Stimulated activated naive B cell treated with anti-CD40 and anti-IgM and Interleukin-4, amounts not matched to agents 10 μg/mL and 1 μg/mL and 100 μg/mL, for 72 hours (primary cell): ENCODE results near the gene KRT13.

Source experiments
- ATAC-seq, 2 donors: fragments of 150-1000 bp; cut with Tn5 transposase; replicated peaks; 2 replicates each; pipeline ENCODE4 v1.10.0; 2021; ENCODE audit warnings: moderate library complexity in 1 of 2
- DNase-seq: peaks from one replicate; pipeline ENCODE4 v3.0.0; 2021
- H3K27ac Mint-ChIP-seq: one replicate; pipeline ENCODE4 v1.8.0; 2022; ENCODE audit warnings: mild to moderate bottlenecking, mixed read lengths
- H3K27me3 Mint-ChIP-seq, 2 donors: one replicate each; pipeline ENCODE4 v1.8.0; 2022; ENCODE audit warnings: mixed read lengths in 2 of 2
- H3K36me3 Mint-ChIP-seq, 2 donors: one replicate each; pipeline ENCODE4 v1.8.0; 2022; ENCODE audit warnings: mixed read lengths in 2 of 2, mild to moderate bottlenecking in 1 of 2
- H3K4me1 Mint-ChIP-seq, 2 donors: one replicate each; pipeline ENCODE4 v1.8.0; 2022; ENCODE audit warnings: mixed read lengths in 2 of 2, mild to moderate bottlenecking in 1 of 2
- H3K4me3 Mint-ChIP-seq, 2 donors: one replicate each; pipeline ENCODE4 v1.8.0; 2022; ENCODE audit warnings: mild to moderate bottlenecking in 2 of 2, mixed read lengths in 2 of 2, moderate library complexity in 1 of 2
- H3K9me3 Mint-ChIP-seq, 2 donors: one replicate each; pipeline ENCODE4 v1.8.0; 2022; ENCODE audit warnings: mixed read lengths in 2 of 2, mild to moderate bottlenecking in 1 of 2

The KRT13 gene

GRCh38 chr17:41504246-41504977, 1.0 kb downstream of the KRT13 start:
- Mint-ChIP-seq H3K27me3 (peaks cover 13 to 23% of the 10 kb centered on the region in 2 donors), H3K4me3 (no peak overlapping the region), H3K36me3 (no peaks in the 10 kb centered on the region), H3K9me3 (no peaks in the 10 kb centered on the region), H3K27ac (no peak overlapping the region), H3K4me1 (peaks cover 6 to 7% of the 10 kb centered on the region in 2 donors)
- ATAC-seq: no peak
- DNase-seq: no peak

- no peak for ATAC-seq
- peaks cover 19 to 23% of the 10 kb centered on the region in 2 donors for H3K27me3 Mint-ChIP-seq
- no peak overlapping the region for H3K4me3 Mint-ChIP-seq
- peaks cover 10 to 14% of the 10 kb centered on the region in 2 donors for H3K4me1 Mint-ChIP-seq
- no peaks in the 10 kb centered on the region for H3K9me3 Mint-ChIP-seq
- H3K27ac Mint-ChIP-seq: no peak overlapping the region
- no peaks in the 10 kb centered on the region for H3K36me3 Mint-ChIP-seq
- no peak for DNase-seq
Observed at GRCh38 chr17:41503202-41503601, 2.2 kb downstream of the KRT13 start.

GRCh38 chr17:41500131-41500911, 5.1 kb downstream of the KRT13 start:
- DNase-seq (no peak), ATAC-seq (no peak)
- Mint-ChIP-seq H3K27ac (no peak overlapping the region), H3K36me3 (no peaks in the 10 kb centered on the region), H3K9me3 (no peaks in the 10 kb centered on the region), H3K4me3 (no peak overlapping the region), H3K27me3 (peaks cover 24 to 25% of the 10 kb centered on the region in 2 donors), H3K4me1 (peaks cover 12 to 16% of the 10 kb centered on the region in 2 donors)

GRCh38 chr17:41499714-41500113, 5.7 kb downstream of the KRT13 start:
- no peaks in the 10 kb centered on the region for H3K9me3 Mint-ChIP-seq
- DNase-seq (no peak), ATAC-seq (no peak)
- H3K27me3 Mint-ChIP-seq: peaks cover 29 to 30% of the 10 kb centered on the region in 2 donors
- peaks cover 12 to 16% of the 10 kb centered on the region in 2 donors for H3K4me1 Mint-ChIP-seq
- H3K36me3 Mint-ChIP-seq: no peaks in the 10 kb centered on the region
- no peak overlapping the region for H3K27ac Mint-ChIP-seq
- no peak overlapping the region for H3K4me3 Mint-ChIP-seq

- DNase-seq (no peak), ATAC-seq (peak; percentile 52 to 55)
- H3K27me3 Mint-ChIP-seq: peaks cover 33 to 34% of the 10 kb centered on the region in 2 donors
- no peak overlapping the region for H3K4me3 Mint-ChIP-seq
- H3K9me3 Mint-ChIP-seq: no peaks in the 10 kb centered on the region
- peaks cover 12 to 16% of the 10 kb centered on the region in 2 donors for H3K4me1 Mint-ChIP-seq
- H3K27ac Mint-ChIP-seq: no peak overlapping the region
- no peaks in the 10 kb centered on the region for H3K36me3 Mint-ChIP-seq
Observed at GRCh38 chr17:41498276-41498675, 7.1 kb downstream of the KRT13 start.

GRCh38 chr17:41496803-41497484, 8.5 kb downstream of the KRT13 start:
- Mint-ChIP-seq H3K9me3 (no peaks in the 10 kb centered on the region), H3K36me3 (no peaks in the 10 kb centered on the region), H3K4me1 (peaks cover 12 to 16% of the 10 kb centered on the region in 2 donors), H3K27me3 (peaks cover 38 to 39% of the 10 kb centered on the region in 2 donors), H3K4me3 (peak overlapping the region in 1 of 2 donors; percentile 49), H3K27ac (peak overlapping the region; percentile 7)
- ATAC-seq (peak; percentile 97 to 98), DNase-seq (peak; percentile 64)

- Mint-ChIP-seq H3K36me3 (no peaks in the 10 kb centered on the region), H3K4me3 (no peak overlapping the region), H3K9me3 (no peaks in the 10 kb centered on the region), H3K27ac (no peak overlapping the region), H3K4me1 (peaks cover 16 to 18% of the 10 kb centered on the region in 2 donors), H3K27me3 (peaks cover 25 to 27% of the 10 kb centered on the region in 2 donors)
- DNase-seq: no peak
- no peak for ATAC-seq
Observed at GRCh38 chr17:41494524-41494923, 10.9 kb downstream of the KRT13 start.

- H3K4me3 Mint-ChIP-seq: no peak overlapping the region
- no peak overlapping the region for H3K27ac Mint-ChIP-seq
- no peaks in the 10 kb centered on the region for H3K36me3 Mint-ChIP-seq
- ATAC-seq (no peak), DNase-seq (no peak)
- peaks cover 17 to 20% of the 10 kb centered on the region in 2 donors for H3K27me3 Mint-ChIP-seq
- no peaks in the 10 kb centered on the region for H3K9me3 Mint-ChIP-seq
- H3K4me1 Mint-ChIP-seq: peaks cover 7 to 11% of the 10 kb centered on the region in 2 donors
Observed at GRCh38 chr17:41492771-41493170, 12.6 kb downstream of the KRT13 start.

GRCh38 chr17:41492351-41492750, 13.1 kb downstream of the KRT13 start:
- no peak overlapping the region for H3K4me3 Mint-ChIP-seq
- DNase-seq (no peak), ATAC-seq (no peak)
- H3K27me3 Mint-ChIP-seq: peaks cover 17 to 20% of the 10 kb centered on the region in 2 donors
- H3K4me1 Mint-ChIP-seq: peaks cover 7 to 11% of the 10 kb centered on the region in 2 donors
- no peak overlapping the region for H3K27ac Mint-ChIP-seq
- no peaks in the 10 kb centered on the region for H3K36me3 Mint-ChIP-seq
- H3K9me3 Mint-ChIP-seq: no peaks in the 10 kb centered on the region

GRCh38 chr17:41491476-41491875, 13.9 kb downstream of the KRT13 start:
- Mint-ChIP-seq H3K4me1 (peaks cover 0 to 6% of the 10 kb centered on the region in 2 donors), H3K27me3 (peaks cover 19 to 20% of the 10 kb centered on the region in 2 donors), H3K36me3 (no peaks in the 10 kb centered on the region), H3K27ac (no peak overlapping the region), H3K9me3 (no peaks in the 10 kb centered on the region), H3K4me3 (no peak overlapping the region)
- DNase-seq (no peak), ATAC-seq (no peak)

- no peak overlapping the region for H3K4me3 Mint-ChIP-seq
- ATAC-seq (no peak), DNase-seq (no peak)
- no peak overlapping the region for H3K27ac Mint-ChIP-seq
- peaks cover 0 to 6% of the 10 kb centered on the region in 2 donors for H3K4me1 Mint-ChIP-seq
- H3K9me3 Mint-ChIP-seq: no peaks in the 10 kb centered on the region
- H3K36me3 Mint-ChIP-seq: no peaks in the 10 kb centered on the region
- H3K27me3 Mint-ChIP-seq: peaks cover 28 to 29% of the 10 kb centered on the region in 2 donors
Observed at GRCh38 chr17:41490000-41490990, 15.1 kb downstream of the KRT13 start.

- H3K4me3 Mint-ChIP-seq: no peak within 1 kb of the TSS
Observed at GRCh38 chr17:41489531-41489930, 15.9 kb downstream of the KRT13 start, which contains the start of gene KRT36. TSS of gene KRT36 (minus strand) at chr17:41489910. CDS start at chr17:41489864, 46 bp downstream.

GRCh38 chr17:41486809-41487530, 18.4 kb downstream of the KRT13 start:
- Mint-ChIP-seq H3K4me3 (no peak overlapping the region), H3K4me1 (peaks cover 0 to 6% of the 10 kb centered on the region in 2 donors), H3K27me3 (peaks cover 21 to 26% of the 10 kb centered on the region in 2 donors), H3K27ac (no peak overlapping the region), H3K9me3 (no peaks in the 10 kb centered on the region), H3K36me3 (no peaks in the 10 kb centered on the region)
- DNase-seq (no peak), ATAC-seq (peak in 1 of 2 donors; percentile 48)

More at GRCh38 chr17:41489531-41489930, 15.9 kb downstream of the KRT13 start, which contains the start of gene KRT36:
- ATAC-seq (no peak), DNase-seq (no peak)
- Mint-ChIP-seq H3K9me3 (no peaks in the 10 kb centered on the region), H3K36me3 (no peaks in the 10 kb centered on the region), H3K4me1 (peaks cover 0 to 6% of the 10 kb centered on the region in 2 donors), H3K27ac (no peak within 1 kb of the TSS), H3K27me3 (peaks cover 27 to 29% of the 10 kb centered on the region in 2 donors)
